CD4-positive, alpha-beta T cell treated with Interleukin-15 for 1 hour (primary cell): ENCODE data around the gene RPA3.

Experiments
- DNase-seq: peaks from one replicate; pipeline ENCODE4 v3.0.0-alpha.2; 2020

The RPA3 gene

GRCh38 chr7:7650682-7651206 is 67.7 kb downstream of the RPA3 start:
- DNase-seq, result no peak

DNA sequence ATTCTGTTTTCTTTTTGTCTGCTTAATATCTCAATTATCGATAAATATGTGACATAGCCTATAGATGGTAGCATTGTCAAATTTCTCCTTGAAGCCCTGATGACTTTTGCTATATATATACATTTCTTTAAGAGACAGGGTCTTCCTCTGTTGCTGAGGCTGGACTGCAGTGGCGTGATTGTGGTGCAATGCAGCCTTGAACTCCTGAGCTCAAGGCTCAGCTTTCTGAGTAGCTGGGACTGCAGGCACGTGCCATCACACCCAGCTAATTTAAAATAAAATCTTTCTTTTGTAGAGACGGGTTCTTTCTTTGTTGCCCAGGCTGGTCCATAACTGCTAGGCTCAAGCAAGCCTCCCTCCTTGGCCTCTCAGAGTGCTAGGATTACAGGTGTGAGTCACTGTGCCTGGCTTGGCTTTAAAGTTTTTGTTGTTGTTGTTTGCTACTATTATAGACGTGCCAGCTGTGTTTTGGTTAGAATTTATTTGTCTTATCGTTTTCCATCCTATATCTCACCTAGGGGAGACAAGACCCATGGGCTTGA is 70.8 kb downstream of the RPA3 start:
- DNase-seq, result no peak

GRCh38 chr7:7642081-7642480 is 76.3 kb downstream of the RPA3 start:
- DNase-seq, result no peak

GRCh38 chr7:7641129-7641663 is 77.2 kb downstream of the RPA3 start:
- DNase-seq, result no peak

DNA sequence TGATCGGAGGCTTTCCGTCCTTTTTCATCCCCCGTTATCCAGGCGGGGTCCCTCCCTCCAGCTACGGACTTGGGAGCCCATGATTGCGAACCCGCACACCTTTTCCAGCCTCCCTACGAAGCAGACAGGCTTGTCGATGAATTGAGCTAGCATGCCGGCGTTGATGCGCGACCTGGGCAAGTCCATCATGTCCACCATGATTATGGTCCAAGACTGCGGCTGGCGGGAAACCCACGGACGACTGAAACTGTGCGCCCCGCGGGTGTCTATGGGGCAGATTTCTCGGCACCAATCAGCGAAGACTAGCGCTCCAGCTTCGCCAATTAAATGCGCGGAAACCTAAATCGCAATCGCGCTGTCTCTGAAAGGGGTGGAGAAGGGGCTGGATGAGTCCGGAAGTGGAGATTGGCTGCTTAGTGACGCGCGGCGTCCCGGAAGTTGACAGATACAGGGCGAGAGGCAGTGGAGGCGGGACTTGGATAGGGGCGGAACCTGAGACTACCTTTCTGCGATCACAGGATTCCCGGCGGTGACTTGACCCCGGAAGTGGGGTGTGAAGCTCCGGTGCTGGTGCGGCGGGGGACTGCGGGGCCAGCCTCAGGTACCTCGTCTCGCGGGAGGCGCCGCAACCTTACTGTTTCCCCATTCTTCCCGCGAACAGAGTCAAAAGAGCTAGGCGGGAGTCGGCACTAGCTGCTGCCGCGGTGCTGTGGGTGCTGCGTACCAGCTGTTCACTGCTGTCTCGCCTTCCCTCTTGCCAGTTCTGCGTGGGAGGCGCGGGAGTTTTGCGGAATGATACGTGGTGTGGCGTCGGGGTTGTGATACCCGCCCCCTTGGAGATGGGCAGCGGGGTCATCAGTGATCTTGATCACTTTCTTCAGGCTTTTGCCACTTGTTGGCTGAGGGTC is 77.9 kb downstream of the RPA3 start, which contains the start of gene UMAD1:
UMAD1 (plus strand) TSS at position 532 of the 908 bp plus-strand sequence. CDS start 32,620 bp downstream, outside the sequence.
- peak; percentile 99 for DNase-seq

GRCh38 chr7:7639847-7640220 is 78.6 kb downstream of the RPA3 start:
- DNase-seq, result peak; percentile 59

DNA sequence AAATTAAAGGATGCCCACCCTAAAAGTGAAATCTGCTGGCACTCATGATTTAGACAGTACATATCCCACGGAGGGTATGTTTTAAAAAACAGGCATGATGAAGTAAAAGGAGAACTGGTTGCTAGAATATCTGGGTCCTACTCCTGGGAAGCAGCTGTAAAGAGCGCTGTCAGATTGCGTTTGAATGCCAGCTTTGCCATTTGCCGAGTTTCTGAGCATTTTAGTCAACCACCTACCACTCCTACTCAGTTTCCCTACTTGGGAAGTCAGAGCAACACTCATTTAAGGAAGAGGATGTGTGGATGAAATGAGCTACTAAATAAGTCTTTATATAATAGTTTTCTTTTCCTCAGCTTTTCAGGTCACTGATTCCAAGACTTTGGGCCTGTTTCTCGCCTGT is 79.0 kb downstream of the RPA3 start:
- no peak for DNase-seq

GRCh38 chr7:7630626-7631329 is 87.6 kb downstream of the RPA3 start:
- no peak for DNase-seq

DNA sequence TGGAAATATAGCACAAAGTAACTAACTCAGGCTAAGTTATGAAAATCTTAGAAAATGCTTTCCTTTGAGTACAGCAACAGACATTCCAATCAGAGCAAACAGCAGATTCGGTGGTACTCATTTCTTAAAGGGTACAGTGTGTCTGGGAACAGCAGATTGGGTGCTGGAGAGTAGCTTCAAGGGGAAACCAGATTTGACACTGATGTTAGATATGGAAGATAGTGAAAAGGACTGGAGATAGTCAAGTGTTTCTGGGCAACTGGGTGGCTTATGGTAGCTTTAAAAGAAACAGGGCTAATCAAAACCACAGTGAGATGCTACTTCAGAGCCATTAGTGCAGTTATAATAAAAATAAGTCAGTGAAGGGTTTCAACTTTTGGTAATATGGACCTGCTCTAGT is 89.9 kb downstream of the RPA3 start:
- no peak for DNase-seq

DNA sequence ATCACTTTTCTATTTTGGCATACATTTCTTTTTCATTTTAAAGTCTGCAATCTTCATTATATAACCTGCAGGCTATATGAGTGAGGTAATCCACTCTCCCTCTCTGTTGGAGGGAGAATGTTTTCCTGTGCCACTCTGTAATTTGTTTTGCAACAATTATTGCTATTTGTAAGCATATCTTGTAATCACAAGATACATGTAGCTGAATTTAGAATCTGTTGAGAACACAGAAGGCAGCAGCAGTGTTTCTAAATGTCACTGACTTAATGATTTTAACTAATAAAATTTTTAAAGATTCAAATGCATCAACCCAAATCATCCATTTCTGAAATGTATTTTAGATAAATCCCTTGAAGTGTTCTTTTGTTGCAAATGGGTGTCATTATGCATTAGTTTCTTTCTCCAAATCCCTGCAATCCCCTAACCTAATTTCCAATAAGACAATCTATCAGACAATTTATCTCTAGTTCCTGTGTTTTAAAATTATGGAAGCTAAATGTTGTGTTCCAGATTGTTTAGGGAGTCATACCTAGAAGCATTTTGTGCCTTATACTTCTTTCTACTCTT is 97.7 kb downstream of the RPA3 start:
- DNase-seq, result no peak

DNA sequence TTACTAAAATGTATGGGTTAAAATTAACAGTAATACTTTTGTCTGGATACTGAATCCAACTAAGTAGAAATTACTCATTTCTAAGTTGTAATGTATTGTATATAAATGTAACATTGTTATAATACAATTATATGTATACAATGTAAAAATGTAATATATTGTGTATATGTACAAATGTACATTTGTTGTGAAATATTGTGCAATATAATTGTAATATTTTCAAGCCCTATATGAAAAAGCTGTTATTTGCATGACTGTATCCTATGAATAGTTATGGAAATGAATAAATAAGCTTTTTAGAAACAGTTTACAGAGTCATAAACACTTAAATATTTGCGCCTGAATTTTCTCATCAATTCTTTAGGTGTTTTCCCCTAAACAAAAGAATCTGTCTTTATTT is 98.2 kb downstream of the RPA3 start:
- DNase-seq, result no peak

- no peak for DNase-seq
Observed at GRCh38 chr7:7618410-7618809, 100.0 kb downstream of the RPA3 start.

GRCh38 chr7:7617550-7617949 is 100.9 kb downstream of the RPA3 start:
- DNase-seq, result no peak

DNA sequence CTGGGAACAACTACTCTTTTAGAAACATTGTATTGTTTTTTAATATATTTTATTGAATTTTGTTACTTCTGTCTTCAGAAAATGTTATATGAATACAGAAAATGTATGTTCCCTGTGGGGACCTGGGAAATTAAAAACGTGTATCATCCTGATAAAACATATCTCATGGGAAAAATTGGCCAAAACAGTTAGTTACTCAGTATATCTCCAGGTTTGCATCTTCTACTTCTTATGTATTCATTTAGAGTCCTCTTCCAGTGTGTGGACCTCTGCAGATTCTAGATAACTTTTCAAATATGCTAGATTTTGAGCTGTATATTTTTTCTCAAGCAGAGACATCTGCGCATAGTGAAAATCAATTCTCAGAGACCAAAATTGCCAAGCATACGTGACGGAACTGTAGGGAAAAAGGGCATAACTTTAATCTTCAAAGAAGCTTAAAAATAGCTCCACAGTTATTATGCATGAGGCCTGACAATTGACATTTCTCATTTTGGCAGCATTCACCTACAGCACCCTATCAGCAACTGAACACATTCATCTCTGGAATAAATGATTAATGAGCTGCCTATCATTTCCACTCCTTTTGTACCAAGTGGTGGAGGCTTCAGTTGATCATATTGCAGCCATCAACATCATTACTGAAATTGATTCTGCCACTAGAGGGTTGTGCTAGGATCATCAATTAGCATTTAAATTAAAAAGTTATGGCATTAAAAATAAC is 104.2 kb downstream of the RPA3 start:
- DNase-seq, result no peak

GRCh38 chr7:7613210-7613609 is 105.2 kb downstream of the RPA3 start:
- DNase-seq, result no peak

DNA sequence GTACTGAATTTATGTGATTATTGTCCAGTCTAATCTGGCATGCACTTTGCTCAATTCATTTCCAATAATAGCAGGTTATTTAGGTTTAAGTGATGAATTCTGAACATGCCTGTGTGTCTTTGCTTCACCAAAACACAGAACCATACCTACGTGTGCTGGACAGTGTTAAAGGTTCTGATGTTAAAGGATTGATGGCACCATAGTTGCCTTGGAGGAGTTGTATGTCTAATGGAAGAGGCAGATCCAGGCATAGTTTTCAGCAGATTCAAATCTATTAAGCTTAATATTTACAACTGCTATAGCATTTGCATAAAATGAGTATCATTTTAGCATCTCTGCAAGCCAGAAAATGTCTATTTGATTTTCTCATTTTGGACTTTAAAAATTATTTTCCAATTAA is 105.9 kb downstream of the RPA3 start:
- no peak for DNase-seq

GRCh38 chr7:7609330-7609729 is 109.1 kb downstream of the RPA3 start:
- no peak for DNase-seq

GRCh38 chr7:7607010-7607409 is 111.4 kb downstream of the RPA3 start:
- no peak for DNase-seq

GRCh38 chr7:7596176-7596575 is 122.2 kb downstream of the RPA3 start:
- peak; percentile 20 for DNase-seq

DNA sequence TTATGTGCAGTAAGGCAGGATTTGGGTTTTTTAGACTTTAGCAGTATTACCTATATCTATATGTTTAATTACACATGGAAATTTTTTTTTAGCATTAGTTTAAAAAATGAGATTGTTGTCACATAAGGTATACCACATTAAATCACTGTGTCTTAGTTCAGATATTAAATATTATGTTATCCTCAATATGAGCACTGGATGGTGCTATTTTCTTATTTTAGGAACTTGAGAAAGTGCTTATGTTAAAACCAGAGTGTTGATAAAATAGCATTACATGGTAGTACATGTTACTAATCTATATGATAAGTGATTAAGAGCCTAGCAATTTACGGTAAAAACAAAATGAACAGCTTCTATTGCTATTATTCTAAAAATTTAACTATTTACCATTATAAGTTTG is 123.0 kb downstream of the RPA3 start:
- no peak for DNase-seq
